CD4-positive, alpha-beta T cell treated with Interleukin-4 for 4 hours (primary cell): ENCODE data around the gene COPS3.

Experiments used
- DNase-seq: peaks from one replicate; pipeline ENCODE4 v3.0.0-alpha.2; 2020

COPS3 gene

GRCh38 chr17:17239832-17240231 is 41.2 kb downstream of the COPS3 start:
- no peak for DNase-seq

GRCh38 chr17:17237026-17237799 is 43.8 kb downstream of the COPS3 start, which contains the start of gene FLCN:
Gene FLCN, minus strand, starts transcription at chr17:17237168. Its CDS starts 9,031 bp downstream, at chr17:17228137.
- DNase-seq: peak; percentile 89

DNA sequence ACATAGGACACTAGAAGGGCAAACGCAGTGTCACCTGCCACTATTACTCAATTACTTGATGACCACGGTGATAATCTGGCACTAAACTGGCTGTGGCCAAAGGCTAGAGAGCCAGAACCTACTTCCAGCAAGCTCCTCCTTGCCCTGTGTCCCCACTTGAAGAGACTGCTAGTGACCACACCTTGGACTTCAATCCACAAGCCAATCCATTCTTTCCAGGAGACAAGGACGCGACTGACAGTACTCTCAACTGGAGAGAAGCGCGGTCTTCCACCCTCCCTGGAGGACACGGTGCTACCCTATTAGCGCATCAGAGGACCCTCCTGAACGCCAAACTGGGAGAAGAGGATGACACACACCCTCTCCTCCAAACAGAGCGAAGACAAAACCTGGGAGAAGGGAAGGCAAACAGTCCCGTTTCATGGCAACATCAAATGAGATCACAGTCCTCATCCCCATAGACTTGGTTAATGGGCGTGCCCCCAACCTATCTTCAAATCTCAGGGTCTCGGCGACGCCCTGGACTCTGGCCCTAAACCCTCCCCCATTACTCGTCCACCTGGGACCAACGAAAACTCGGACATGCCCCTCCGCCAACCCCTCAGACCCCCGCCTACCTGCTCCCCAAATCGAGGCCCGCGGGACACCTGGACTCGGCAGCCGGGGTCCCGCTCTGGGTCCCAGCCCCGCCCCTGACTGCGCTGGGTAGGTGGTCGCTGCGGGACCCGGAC is 44.6 kb downstream of the COPS3 start:
- DNase-seq: no peak

- no peak for DNase-seq
Measured at GRCh38 chr17:17235212-17236174, 45.6 kb downstream of the COPS3 start.

DNA sequence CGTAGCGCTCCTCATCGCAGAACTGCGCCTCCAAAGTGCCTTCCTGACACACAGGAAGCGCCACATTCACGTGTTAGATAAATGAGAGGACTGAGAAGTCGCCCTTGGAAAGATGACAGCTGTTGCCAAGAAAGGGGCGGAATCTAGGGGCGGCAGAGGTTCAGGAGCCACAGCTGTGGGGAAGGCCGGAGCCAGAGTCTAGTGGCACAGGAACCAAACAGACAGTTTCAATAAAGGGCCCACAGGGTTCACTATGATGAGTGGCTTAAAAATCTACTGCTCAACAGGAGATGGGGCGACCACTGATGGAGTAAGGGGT is 48.8 kb downstream of the COPS3 start:
- no peak for DNase-seq

- no peak for DNase-seq
Measured at GRCh38 chr17:17231621-17232302, 49.3 kb downstream of the COPS3 start.

GRCh38 chr17:17229416-17230384 is 51.3 kb downstream of the COPS3 start:
- DNase-seq: no peak

DNA sequence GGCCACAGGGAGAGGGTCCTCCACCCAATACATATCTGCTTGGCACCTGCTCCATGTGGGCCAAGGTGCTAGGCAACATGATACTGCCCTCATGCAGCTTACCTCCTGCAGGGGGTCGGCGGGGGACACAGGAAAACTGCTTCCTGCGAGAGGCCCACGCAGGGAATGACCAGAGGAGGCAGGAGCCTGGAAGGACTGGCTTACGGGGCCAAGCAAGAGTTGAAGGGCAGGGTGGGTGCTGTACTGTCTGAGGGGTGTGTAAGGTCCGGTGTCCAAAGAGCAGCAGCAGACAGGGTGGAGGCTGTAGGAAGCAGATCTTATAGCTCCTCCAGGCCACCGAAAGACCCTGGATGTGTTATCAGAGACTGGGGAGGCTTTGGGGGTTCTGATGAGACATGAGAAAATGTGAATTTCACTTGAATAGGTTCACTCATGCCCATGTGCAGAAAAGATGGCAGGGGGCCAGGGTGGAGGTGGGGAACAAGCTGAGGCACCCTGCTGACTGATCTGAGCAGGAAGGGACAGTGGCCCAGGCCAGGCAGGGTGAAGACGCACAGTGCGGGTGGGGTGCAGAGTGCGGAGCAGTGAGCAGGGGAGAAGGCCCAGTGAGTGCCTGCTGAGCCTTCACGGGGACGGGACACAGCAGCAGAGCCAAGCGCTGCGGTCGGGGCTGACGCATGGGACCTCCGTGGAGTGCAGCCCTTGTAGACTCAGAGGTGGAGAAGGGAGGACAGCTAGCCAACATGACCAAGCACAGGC is 52.3 kb downstream of the COPS3 start:
- DNase-seq: no peak

GRCh38 chr17:17227608-17228520 is 53.2 kb downstream of the COPS3 start:
- DNase-seq: no peak

DNA sequence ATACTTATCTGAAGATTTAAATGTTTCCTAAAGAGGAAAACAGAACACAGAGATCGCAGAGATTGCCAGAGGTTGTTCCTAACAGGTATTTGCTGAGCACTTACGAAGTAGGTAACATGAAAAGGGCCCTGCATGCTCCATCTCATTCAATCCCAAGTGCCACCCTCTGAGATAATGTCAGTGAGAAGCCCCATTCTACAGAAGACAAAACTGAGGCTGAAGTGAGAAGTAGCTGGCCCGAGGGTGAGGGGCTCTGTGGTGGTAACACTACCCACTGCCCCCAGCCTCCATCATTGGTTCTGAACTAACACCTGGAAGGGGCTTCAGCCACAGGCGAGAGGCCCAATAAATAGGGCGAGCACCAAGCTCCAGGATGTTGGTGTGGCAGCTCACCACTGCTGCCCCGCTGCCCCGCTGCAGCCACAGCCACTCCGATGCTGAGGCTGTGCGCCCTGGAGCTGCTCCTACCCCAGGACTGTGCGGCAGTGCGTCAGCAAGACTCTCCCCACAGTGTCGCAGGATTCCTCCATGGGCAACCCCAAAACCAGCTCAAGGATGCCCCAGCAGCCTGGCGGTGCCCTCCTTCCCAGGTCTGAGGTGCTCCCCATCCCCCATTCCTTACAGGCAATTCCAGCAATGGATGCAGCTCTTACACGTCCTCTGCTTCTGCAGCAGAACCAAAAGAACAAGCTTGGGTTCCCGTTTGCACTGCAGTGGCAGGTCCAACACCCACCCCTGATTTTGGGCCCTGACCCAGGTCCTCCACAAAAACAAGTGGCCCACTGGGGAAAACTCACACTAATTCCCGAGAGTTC is 54.4 kb downstream of the COPS3 start:
- DNase-seq: no peak

DNA sequence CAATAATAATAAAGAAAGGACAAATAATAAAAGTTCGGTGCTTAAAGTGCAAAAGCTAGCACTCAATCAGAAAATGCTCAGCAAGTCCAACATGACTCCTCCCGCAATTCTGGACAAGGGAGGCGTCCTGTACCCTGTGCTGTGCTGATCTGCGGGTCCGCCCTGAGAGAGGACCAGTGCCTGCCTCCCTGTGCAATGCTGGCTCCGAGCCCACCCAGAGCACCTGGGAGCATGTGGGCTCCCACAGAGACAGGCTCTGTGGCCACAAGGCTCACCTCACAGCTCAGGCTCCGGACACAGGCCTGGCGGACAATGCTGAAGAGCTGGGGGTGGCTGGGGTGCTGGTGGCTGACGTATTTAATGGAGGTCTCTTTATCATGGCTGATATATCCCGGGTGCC is 55.1 kb downstream of the COPS3 start:
- DNase-seq: no peak

DNA sequence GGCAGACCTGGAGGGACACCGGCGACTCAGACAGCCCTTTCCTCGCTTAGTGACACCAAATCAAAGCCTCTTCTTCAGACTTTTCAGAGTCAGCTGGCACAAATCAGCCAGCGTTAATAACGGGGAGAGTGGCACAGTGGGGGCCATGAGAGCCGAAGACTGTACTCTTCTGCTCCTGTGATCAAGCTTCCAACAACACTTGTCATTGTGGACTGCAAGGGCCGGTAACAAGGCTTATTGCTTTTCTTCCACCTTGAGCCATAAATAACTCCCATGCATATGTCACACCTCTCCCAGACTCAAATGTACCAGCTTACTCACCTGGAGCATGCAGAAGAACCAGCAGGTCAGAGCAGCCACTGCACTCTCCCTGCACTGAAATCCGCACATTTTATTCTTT is 56.9 kb downstream of the COPS3 start:
- no peak for DNase-seq

DNA sequence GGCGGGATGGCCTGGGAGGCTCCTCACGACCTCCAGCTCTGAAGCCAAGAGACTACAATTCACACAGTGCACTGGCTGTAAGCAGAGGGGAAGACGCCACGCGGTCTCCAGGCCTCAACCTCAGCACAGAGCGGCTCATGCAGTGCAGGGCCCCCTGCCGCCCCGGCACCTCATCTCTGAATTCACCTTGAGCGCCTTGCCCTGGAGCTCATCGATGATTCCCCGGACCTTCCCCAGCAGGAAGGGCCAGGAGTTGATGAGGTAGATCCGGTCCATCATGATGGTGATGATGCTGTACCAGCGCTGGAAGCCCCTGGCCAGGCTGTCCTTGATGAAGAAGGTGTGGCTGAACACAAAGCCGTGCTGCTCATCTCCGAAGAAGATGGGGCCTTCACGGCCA is 57.3 kb downstream of the COPS3 start:
- DNase-seq: no peak

GRCh38 chr17:17221329-17221728 is 59.7 kb downstream of the COPS3 start:
- DNase-seq: no peak

DNA sequence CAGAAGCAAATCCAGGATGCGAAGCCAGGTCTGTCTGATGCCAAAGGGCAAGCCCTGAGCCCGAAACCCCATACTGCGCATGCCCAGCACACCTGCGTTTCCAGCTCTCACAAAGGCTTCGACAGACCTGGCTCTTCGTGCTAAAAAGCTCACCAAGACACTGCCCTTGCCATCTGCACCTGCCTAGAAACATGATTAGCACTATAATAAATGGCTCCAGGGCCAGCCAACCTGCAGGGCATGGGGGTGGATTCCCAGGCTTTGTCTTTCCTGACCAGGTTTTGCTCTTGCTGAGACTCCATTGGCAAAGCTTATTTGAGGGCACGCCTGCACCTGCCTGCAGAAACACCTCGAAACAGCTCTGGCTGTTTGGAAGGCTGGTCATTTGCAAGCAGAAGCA is 60.5 kb downstream of the COPS3 start:
- DNase-seq: no peak

DNA sequence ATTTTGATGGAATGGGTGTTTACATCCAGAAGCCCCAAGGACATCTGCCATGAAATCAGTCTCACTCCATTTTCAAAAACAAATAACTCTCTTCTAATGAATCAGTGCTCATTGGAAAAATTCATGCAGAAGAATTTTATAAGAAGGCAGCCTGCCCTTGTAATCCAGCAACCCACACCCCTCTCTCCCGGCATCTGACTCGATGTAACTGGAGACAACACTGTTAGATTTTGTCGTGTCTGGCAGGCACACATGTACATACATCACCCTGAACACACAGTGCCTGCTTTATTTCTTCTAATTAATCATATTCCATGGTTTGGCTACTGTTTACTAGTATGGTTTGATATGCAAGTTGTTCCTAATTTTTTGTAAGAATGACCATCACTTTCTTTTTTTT is 63.1 kb downstream of the COPS3 start:
- no peak for DNase-seq

- DNase-seq: no peak
Measured at GRCh38 chr17:17216776-17217175, 64.3 kb downstream of the COPS3 start.

- DNase-seq: no peak
Measured at GRCh38 chr17:17216236-17216635, 64.8 kb downstream of the COPS3 start.

DNA sequence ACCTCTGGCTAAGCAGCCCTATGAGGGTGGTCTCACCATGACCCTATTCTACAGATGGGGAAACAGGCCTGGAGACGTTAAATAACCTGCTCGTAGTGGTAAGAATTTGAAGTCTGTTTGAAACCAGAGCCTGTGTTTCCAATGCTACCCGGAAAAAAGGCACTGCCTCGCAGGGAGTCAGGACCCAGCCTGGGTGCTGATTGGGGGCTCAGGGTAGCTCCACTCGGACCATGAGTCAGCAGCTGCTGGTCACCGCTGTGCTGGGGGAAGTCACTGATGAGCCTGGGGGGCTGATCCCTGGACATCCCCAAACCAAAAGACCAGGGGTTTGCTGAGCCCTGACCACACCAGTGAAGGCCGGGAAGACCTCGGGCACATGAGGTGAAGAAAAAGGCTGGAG is 65.5 kb downstream of the COPS3 start:
- no peak for DNase-seq
